ENCODE results near the gene GOLGA6C.

DNA sequence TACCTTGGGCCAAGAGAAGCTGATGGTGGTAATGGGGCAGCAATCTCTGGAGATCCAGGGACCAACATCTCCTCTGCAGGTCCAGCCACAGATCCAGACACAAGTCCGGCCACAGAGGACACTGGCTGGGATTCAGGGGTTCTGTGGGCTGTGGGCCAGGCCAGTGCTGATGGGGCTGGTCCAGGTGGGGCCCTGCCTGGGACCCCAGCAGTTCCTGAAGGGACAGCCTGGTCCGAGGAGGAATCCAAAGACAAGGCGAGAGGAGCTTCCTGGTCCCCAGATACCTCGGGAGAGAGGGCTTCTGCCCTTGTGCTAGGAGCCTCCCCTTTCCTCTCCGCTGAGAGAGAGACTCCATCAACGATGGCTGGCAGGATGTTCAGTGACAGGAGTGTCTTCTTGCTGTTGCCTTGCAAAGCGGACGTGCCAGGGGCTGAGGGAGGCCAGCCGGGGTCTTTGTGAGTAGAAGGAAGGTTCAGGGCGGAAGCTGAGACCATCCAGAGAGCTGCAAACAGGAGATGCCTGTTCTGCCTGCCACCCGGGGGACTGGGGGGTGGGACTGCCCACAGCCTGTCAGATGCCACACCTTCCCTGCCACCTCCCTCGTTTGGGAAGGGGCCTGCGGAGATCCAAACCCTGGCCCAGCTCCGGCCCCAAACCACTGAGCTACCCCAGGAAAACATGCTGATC lies 24.5 kb upstream of the GOLGA6C start:
- TF ChIP-seq, protein P1, sequence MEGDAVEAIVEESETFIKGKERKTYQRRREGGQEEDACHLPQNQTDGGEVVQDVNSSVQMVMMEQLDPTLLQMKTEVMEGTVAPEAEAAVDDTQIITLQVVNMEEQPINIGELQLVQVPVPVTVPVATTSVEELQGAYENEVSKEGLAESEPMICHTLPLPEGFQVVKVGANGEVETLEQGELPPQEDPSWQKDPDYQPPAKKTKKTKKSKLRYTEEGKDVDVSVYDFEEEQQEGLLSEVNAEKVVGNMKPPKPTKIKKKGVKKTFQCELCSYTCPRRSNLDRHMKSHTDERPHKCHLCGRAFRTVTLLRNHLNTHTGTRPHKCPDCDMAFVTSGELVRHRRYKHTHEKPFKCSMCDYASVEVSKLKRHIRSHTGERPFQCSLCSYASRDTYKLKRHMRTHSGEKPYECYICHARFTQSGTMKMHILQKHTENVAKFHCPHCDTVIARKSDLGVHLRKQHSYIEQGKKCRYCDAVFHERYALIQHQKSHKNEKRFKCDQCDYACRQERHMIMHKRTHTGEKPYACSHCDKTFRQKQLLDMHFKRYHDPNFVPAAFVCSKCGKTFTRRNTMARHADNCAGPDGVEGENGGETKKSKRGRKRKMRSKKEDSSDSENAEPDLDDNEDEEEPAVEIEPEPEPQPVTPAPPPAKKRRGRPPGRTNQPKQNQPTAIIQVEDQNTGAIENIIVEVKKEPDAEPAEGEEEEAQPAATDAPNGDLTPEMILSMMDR (IDR thresholded peaks at IDR 0.05) = no peak
- TF ChIP-seq POLR2A (IDR thresholded peaks at IDR 0.05) = no peak
